HEK293 (cell line): ENCODE results near the gene ORC1.

Experiments used
- CTCF ChIA-PET: fragments of 350-600 bp; formaldehyde crosslinking; extraction: SDS; loops from one replicate; lab custom pipeline; 2021; ENCODE audit warnings: antibody characterized with exemption; lab: Yijun Ruan, JAX
- POLR2A ChIA-PET: fragments of 300-600 bp; formaldehyde crosslinking; extraction: SDS; loops from one replicate; lab custom pipeline; 2020; ENCODE audit warnings: antibody characterized with exemption, inconsistent platforms; lab: Yijun Ruan, JAX
- H3K27ac ChIP-seq: fragments of 200-500 bp; sonication (Bioruptor generic); 2 replicates; pipeline ENCODE4 v1.5.1; 2014; ENCODE audit warnings: low read depth, low read length, control low read depth, inconsistent platforms; ENCODE audit errors: extremely low read depth
- H3K36me3 ChIP-seq, 2 experiments: fragments of 200-500 bp in 1 of 2; sonication (Bioruptor generic) in 1 of 2; 1 replicate in 1 of 2; 2 replicates in 1 of 2; pipeline ENCODE4 v1.5.1; 2014 to 2017; ENCODE audit warnings: inconsistent platforms in 2 of 2, low read length in 2 of 2; ENCODE audit not compliant: control insufficient read depth in 2 of 2, insufficient read depth in 1 of 2
- H3K4me1 ChIP-seq: fragments of 200-500 bp; sonication (Bioruptor generic); 2 replicates; pipeline ENCODE4 v1.5.1; 2014; ENCODE audit warnings: mild to moderate bottlenecking, low read length, inconsistent platforms; ENCODE audit not compliant: control insufficient read depth, insufficient read depth
- H3K4me3 ChIP-seq: 2 replicates; pipeline ENCODE4 v1.5.1; 2011; ENCODE audit warnings: low read depth, mild to moderate bottlenecking, control low read depth, low read length, moderate library complexity
- H3K9me3 ChIP-seq: fragments of 200-500 bp; sonication (Bioruptor generic); 2 replicates; pipeline ENCODE4 v1.5.1; 2014; ENCODE audit warnings: low read depth, low read length, inconsistent platforms; ENCODE audit not compliant: control insufficient read depth, insufficient read depth
- EGR2 ChIP-seq: fragments of 450-650 bp; formaldehyde crosslinking; IDR thresholded peaks from 2 replicates; pipeline ENCODE4 v1.5.1; 2016; ENCODE audit warnings: low read depth, missing biosample characterization, missing genetic modification characterization
- GLI2 ChIP-seq: fragments of 450-650 bp; formaldehyde crosslinking; IDR thresholded peaks from 2 replicates; pipeline ENCODE4; 2017; ENCODE audit warnings: missing biosample characterization, missing genetic modification characterization, low read depth, borderline replicate concordance
- HOXA7 ChIP-seq: sonication (generic); formaldehyde crosslinking; IDR thresholded peaks from 2 replicates; pipeline ENCODE4 v1.8.1; 2022; ENCODE audit warnings: missing genetic modification reagents, borderline replicate concordance
- KLF7 ChIP-seq: fragments of 450-650 bp; formaldehyde crosslinking; IDR thresholded peaks from 2 replicates; pipeline ENCODE4 v1.5.1; 2016; ENCODE audit warnings: missing biosample characterization, missing genetic modification characterization, borderline replicate concordance
- KLF8 ChIP-seq: fragments of 450-650 bp; formaldehyde crosslinking; IDR thresholded peaks from 2 replicates; pipeline ENCODE4 v1.5.1; 2016; ENCODE audit warnings: missing biosample characterization, missing genetic modification characterization
- SCRT1 ChIP-seq: fragments of 450-650 bp; formaldehyde crosslinking; IDR thresholded peaks from 2 replicates; pipeline ENCODE4 v1.5.1; 2016; ENCODE audit warnings: missing biosample characterization, missing genetic modification characterization, borderline replicate concordance
- SCRT2 ChIP-seq: fragments of 450-650 bp; formaldehyde crosslinking; IDR thresholded peaks from 2 replicates; pipeline ENCODE4 v1.5.1; 2016; ENCODE audit warnings: missing biosample characterization, missing genetic modification characterization
- TCF7L2 ChIP-seq: IDR thresholded peaks from 2 replicates; pipeline ENCODE4 v1.6.1; 2011; ENCODE audit warnings: low read depth, mild to moderate bottlenecking, inconsistent platforms, low read length, moderate library complexity, borderline replicate concordance
- TRIM28 ChIP-seq: IDR thresholded peaks from 2 replicates; pipeline ENCODE4 v1.6.1; 2011; ENCODE audit warnings: low read length, control low read depth, borderline replicate concordance
- YY1 ChIP-seq: fragments of 450-650 bp; formaldehyde crosslinking; IDR thresholded peaks from 2 replicates; pipeline ENCODE4 v1.5.1; 2018; ENCODE audit warnings: missing biosample characterization, missing genetic modification characterization
- ZBTB20 ChIP-seq: fragments of 450-650 bp; formaldehyde crosslinking; IDR thresholded peaks from 2 replicates; pipeline ENCODE4 v1.5.1; 2016; ENCODE audit warnings: missing biosample characterization, missing genetic modification characterization
- ZFP41 ChIP-seq: fragments of 450-650 bp; formaldehyde crosslinking; IDR thresholded peaks from 2 replicates; pipeline ENCODE4 v1.5.1; 2016; ENCODE audit warnings: missing biosample characterization, missing genetic modification characterization, borderline replicate concordance
- ZIC2 ChIP-seq: fragments of 450-650 bp; formaldehyde crosslinking; IDR thresholded peaks from 2 replicates; pipeline ENCODE4 v1.5.1; 2016; ENCODE audit warnings: missing biosample characterization, missing genetic modification characterization
- ZNF121 ChIP-seq: fragments of 450-650 bp; formaldehyde crosslinking; IDR thresholded peaks from 2 replicates; pipeline ENCODE4 v1.5.1; 2016; ENCODE audit warnings: missing biosample characterization, missing genetic modification characterization
- ZNF202 ChIP-seq: fragments of 450-650 bp; formaldehyde crosslinking; IDR thresholded peaks from 2 replicates; pipeline ENCODE4 v1.5.1; 2016; ENCODE audit warnings: missing biosample characterization, missing genetic modification characterization, borderline replicate concordance
- ZNF239 ChIP-seq: fragments of 450-650 bp; formaldehyde crosslinking; IDR thresholded peaks from 2 replicates; pipeline ENCODE4 v1.5.1; 2016; ENCODE audit warnings: missing biosample characterization, missing genetic modification characterization
- ZNF292 ChIP-seq: fragments of 450-650 bp; formaldehyde crosslinking; IDR thresholded peaks from 2 replicates; pipeline ENCODE4 v1.5.1; 2016; ENCODE audit warnings: low read depth, missing biosample characterization, missing genetic modification characterization, borderline replicate concordance
- ZNF324 ChIP-seq: fragments of 450-650 bp; formaldehyde crosslinking; IDR thresholded peaks from 2 replicates; pipeline ENCODE4 v1.5.1; 2016; ENCODE audit warnings: missing biosample characterization, missing genetic modification characterization
- ZNF404 ChIP-seq: fragments of 450-650 bp; formaldehyde crosslinking; IDR thresholded peaks from 2 replicates; pipeline ENCODE4 v1.5.1; 2017; ENCODE audit warnings: missing biosample characterization, missing genetic modification characterization
- ZNF416 ChIP-seq: fragments of 450-650 bp; formaldehyde crosslinking; IDR thresholded peaks from 2 replicates; pipeline ENCODE4 v1.5.1; 2016; ENCODE audit warnings: missing biosample characterization, missing genetic modification characterization
- ZNF621 ChIP-seq: fragments of 450-650 bp; formaldehyde crosslinking; IDR thresholded peaks from 2 replicates; pipeline ENCODE4 v1.5.1; 2017; ENCODE audit warnings: missing biosample characterization, missing genetic modification characterization
- ZNF701 ChIP-seq: fragments of 450-650 bp; formaldehyde crosslinking; IDR thresholded peaks from 2 replicates; pipeline ENCODE4 v1.5.1; 2016; ENCODE audit warnings: missing biosample characterization, missing genetic modification characterization
- TF ChIP-seq, protein P1 (sequence below): fragments of 450-650 bp; formaldehyde crosslinking; IDR thresholded peaks from 2 replicates; pipeline ENCODE4 v1.5.1; 2016; ENCODE audit warnings: missing biosample characterization, missing genetic modification characterization, borderline replicate concordance
- TF ChIP-seq, protein P2 (sequence below): fragments of 450-650 bp; formaldehyde crosslinking; IDR thresholded peaks from 2 replicates; pipeline ENCODE4 v1.5.1; 2016; ENCODE audit warnings: missing biosample characterization, missing genetic modification characterization, borderline replicate concordance

The ORC1 gene

DNA sequence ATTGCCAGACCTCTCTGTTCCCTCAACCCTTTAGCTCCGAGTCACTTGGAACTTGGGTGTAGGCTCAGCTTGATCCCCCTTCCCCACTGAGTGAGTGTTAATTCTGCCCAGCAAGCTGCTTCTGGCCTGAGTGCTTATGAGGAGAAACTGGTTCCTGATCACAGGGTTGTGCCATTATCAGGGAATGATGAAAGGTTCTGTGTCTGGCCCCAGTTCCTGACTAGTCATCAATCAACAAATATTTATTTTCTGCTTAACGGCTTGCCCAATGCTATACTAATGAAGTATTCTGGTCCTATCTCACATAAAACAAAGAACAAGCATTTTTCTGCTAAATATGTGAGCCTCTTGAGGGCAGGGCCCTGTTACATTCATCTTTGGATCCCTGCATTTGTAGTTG is 59.0 kb downstream of the ORC1 start:
- Histone ChIP-seq H3K4me1 (no peaks in the 10 kb centered on the region), H3K4me3 (no peak overlapping the region), H3K9me3 (no peaks in the 10 kb centered on the region)
- POLR2A ChIA-PET = no interaction called here
- TF ChIP-seq ZIC2 (0 out of 2 replicates have a peak, but pooled peaks have one; percentile 11), ZNF701 (tag by site-specific recombination) (no peak)
- TF ChIP-seq, all 188 proteins: peak for 1
- CTCF ChIA-PET = no interaction called here
- Histone ChIP-seq H3K27ac (no peak overlapping the region), H3K36me3 (peaks cover 7 to 25% of the 10 kb centered on the region in 2 experiments)

DNA sequence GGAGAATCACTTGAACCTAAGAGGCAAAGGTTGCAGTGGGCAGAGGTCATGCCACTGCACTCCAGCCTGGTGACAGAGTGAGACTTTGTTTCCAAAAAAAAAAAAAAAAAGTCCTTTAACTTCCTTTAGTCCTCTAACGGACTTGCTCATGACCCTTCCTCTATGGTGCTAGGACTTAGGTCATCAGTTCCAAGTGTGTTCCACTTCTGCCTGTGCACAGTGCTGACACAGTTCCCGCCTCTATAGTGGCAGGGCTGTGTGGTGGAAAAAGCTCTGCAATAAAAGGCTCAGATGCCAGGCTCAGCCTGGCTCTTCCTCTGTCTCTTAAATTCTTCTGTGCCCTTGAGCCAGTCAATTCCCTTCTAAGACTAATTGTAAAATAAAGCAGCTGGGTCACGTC is 60.2 kb downstream of the ORC1 start:
- CTCF ChIA-PET = interaction anchor here (0.9 kb wide), 1 partner anchor 217 kb away, joined by 3 read pairs; no protein-coding TSS in a partner anchor
- POLR2A ChIA-PET = no interaction called here
- H3K4me3 ChIP-seq = no peak overlapping the region

DNA sequence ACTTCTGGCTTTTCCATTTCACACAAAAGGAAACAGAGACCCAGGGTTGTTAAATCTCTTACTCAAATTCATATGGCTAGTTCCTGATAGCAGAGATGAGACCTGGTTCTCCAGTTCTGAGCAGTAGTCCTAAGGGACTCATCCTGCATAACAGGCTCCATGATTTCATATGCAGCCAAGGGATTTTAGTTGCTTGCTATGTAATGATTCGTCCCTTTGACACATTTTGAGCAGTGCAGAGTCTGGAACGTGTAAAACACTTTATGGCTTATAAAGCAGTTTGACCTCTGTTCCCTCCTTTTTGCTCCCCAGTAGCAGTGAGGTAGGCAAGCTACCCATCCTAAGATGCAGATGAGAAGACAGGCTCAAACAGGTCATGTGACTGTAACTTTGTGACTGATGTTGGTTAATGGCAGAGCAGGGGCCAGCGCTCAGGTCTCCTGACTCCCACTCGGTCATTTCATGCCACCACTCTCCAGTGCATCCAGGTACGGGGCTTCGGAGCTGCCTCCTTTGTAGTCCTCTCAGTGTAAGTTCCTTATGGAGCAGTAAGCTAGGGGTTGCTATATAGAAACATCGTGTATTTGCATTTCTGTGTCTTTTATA is 62.5 kb downstream of the ORC1 start:
- no peaks in the 10 kb centered on the region for H3K9me3 ChIP-seq
- ChIA-PET CTCF (interaction anchor here (0.6 to 0.9 kb wide), 2 partner anchors 11 to 27 kb away, joined by 5 to 6 read pairs; no protein-coding TSS in a partner anchor), POLR2A (no interaction called here)
- H3K27ac ChIP-seq = no peak overlapping the region
- TF ChIP-seq EGR2 (tag by site-specific recombination) (no peak), ZNF121 (tag by site-specific recombination) (no peak), ZNF324 (no peak), ZNF292 (no peak), ZNF621 (tag by site-specific recombination) (no peak), HOXA7 (no peak), ZNF202 (tag by site-specific recombination) (no peak), SCRT1 (no peak), KLF8 (no peak), ZNF404 (tag by site-specific recombination) (no peak), GLI2 (tag by site-specific recombination) (no peak), SCRT2 (no peak), ZBTB20 (tag by site-specific recombination) (no peak), YY1 (tag by site-specific recombination) (no peak)
- TF ChIP-seq, protein P1, sequence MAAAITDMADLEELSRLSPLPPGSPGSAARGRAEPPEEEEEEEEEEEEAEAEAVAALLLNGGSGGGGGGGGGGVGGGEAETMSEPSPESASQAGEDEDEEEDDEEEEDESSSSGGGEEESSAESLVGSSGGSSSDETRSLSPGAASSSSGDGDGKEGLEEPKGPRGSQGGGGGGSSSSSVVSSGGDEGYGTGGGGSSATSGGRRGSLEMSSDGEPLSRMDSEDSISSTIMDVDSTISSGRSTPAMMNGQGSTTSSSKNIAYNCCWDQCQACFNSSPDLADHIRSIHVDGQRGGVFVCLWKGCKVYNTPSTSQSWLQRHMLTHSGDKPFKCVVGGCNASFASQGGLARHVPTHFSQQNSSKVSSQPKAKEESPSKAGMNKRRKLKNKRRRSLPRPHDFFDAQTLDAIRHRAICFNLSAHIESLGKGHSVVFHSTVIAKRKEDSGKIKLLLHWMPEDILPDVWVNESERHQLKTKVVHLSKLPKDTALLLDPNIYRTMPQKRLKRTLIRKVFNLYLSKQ = no peak
- TF ChIP-seq, protein P2, sequence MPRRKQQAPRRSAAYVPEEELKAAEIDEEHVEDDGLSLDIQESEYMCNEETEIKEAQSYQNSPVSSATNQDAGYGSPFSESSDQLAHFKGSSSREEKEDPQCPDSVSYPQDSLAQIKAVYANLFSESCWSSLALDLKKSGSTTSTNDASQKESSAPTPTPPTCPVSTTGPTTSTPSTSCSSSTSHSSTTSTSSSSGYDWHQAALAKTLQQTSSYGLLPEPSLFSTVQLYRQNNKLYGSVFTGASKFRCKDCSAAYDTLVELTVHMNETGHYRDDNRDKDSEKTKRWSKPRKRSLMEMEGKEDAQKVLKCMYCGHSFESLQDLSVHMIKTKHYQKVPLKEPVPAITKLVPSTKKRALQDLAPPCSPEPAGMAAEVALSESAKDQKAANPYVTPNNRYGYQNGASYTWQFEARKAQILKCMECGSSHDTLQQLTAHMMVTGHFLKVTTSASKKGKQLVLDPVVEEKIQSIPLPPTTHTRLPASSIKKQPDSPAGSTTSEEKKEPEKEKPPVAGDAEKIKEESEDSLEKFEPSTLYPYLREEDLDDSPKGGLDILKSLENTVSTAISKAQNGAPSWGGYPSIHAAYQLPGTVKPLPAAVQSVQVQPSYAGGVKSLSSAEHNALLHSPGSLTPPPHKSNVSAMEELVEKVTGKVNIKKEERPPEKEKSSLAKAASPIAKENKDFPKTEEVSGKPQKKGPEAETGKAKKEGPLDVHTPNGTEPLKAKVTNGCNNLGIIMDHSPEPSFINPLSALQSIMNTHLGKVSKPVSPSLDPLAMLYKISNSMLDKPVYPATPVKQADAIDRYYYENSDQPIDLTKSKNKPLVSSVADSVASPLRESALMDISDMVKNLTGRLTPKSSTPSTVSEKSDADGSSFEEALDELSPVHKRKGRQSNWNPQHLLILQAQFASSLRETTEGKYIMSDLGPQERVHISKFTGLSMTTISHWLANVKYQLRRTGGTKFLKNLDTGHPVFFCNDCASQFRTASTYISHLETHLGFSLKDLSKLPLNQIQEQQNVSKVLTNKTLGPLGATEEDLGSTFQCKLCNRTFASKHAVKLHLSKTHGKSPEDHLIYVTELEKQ (tag by site-specific recombination) = no peak
- no peaks in the 10 kb centered on the region for H3K4me1 ChIP-seq
- H3K4me3 ChIP-seq = no peak overlapping the region
- H3K36me3 ChIP-seq = peaks cover 0 to 43% of the 10 kb centered on the region in 2 experiments; a peak in 2 of 3 replicates

More for the DNA sequence above, 60.2 kb downstream of the ORC1 start:
- no peaks in the 10 kb centered on the region for H3K9me3 ChIP-seq
- H3K4me1 ChIP-seq = no peaks in the 10 kb centered on the region
- H3K27ac ChIP-seq = no peak overlapping the region
- H3K36me3 ChIP-seq = peaks cover 4 to 38% of the 10 kb centered on the region in 2 experiments
- TF ChIP-seq KLF8 (no peak), ZNF416 (tag by site-specific recombination) (no peak), ZNF239 (tag by site-specific recombination) (no peak), TRIM28 (no peak), TCF7L2 (no peak), ZFP41 (tag by site-specific recombination) (no peak), KLF7 (no peak), SCRT2 (no peak)
- TF ChIP-seq, all 188 proteins: peak for 0
